GM12878 (cell line): ENCODE measurements around the gene TBKBP1. TPM values are rescaled to one million over a fixed set of nuclear protein-coding genes. Genes with fewer than 3 reads are reported as not detected.
A peak's percentile ranks its signal among the peaks of the same experiment; 100 is the strongest.

Experiments used
- BACH1 ChIP-seq: fragments of 450-650 bp; IDR thresholded peaks from 2 replicates; pipeline ENCODE4 v1.6.1; 2017; ENCODE audit warnings: mild to moderate bottlenecking, borderline replicate concordance
- BHLHE40 ChIP-seq, 2 experiments: fragments of 450-650 bp in 1 of 2; IDR thresholded peaks; 2 replicates each; pipeline ENCODE4 v1.6.1; 2011 to 2017; ENCODE audit warnings: low read depth in 2 of 2, borderline replicate concordance in 1 of 2, improper control_type of control experiment in 1 of 2, low read length in 1 of 2, mild to moderate bottlenecking in 1 of 2
- IKZF1 ChIP-seq: fragments of 450-650 bp; conservative IDR thresholded peaks from 2 replicates; pipeline ENCODE4 v1.6.1; 2017; ENCODE audit warnings: antibody characterized with exemption, mild to moderate bottlenecking
- LARP7 ChIP-seq: fragments of 450-650 bp; IDR thresholded peaks from 2 replicates; pipeline ENCODE4 v1.6.1; 2017; ENCODE audit warnings: mild to moderate bottlenecking
- MEF2B ChIP-seq: fragments of 450-650 bp; IDR thresholded peaks from 2 replicates; pipeline ENCODE4 v1.6.1; 2018; ENCODE audit warnings: mild to moderate bottlenecking, moderate library complexity; ENCODE audit not compliant: partially characterized antibody, poor library complexity, severe bottlenecking
- RUNX3 ChIP-seq: IDR thresholded peaks from 2 replicates; pipeline ENCODE4 v1.6.1; 2012; ENCODE audit warnings: low read length, inconsistent platforms
- SMARCA5 ChIP-seq: fragments of 450-650 bp; IDR thresholded peaks from 2 replicates; pipeline ENCODE4 v1.6.1; 2017; ENCODE audit warnings: mild to moderate bottlenecking
- STAT3 ChIP-seq: IDR thresholded peaks from 2 replicates; pipeline ENCODE4 v1.6.1; 2011; ENCODE audit warnings: low read depth, low read length, improper control_type of control experiment
- ZNF687 ChIP-seq: fragments of 450-650 bp; IDR thresholded peaks from 2 replicates; pipeline ENCODE4 v1.6.1; 2017; ENCODE audit warnings: mild to moderate bottlenecking, moderate library complexity
- polyA plus RNA-seq, 11 experiments: library from polyadenylated mRNA; depleted of rRNA in 4 of 11; unstranded in 6 of 11; stranded (reverse) in 5 of 11; fragments of >200 nt; fragmentation: Nextera tagmentation in 4 of 11; fragmentation: Illumina TruSeq in 1 of 11; extraction: Ambion mirVana in 4 of 11; extraction: Trizol in 1 of 11; gene quantifications; 1 replicate in 1 of 11; 2 replicates in 10 of 11; pipeline versions ENCODE4 v1.2.1 to v1.2.3, GENCODE V29; 2011 to 2016; ENCODE audit warnings: inconsistent platforms in 2 of 11, missing spikeins in 2 of 11, low read depth in 1 of 11
- total RNA-seq, 4 experiments: library from RNA; depleted of rRNA in 3 of 4; stranded (reverse); fragments of >200 nt in 3 of 4; fragmentation: Illumina TruSeq in 1 of 4; extraction: Trizol in 1 of 4; gene quantifications; 2 replicates each; pipeline versions ENCODE4 v1.2.1 to v1.2.3, GENCODE V29; 2013 to 2021
- TF ChIP-seq, protein P1 (sequence below): fragments of 450-650 bp; formaldehyde crosslinking; IDR thresholded peaks from 2 replicates; pipeline ENCODE4 v1.5.0; 2022; ENCODE audit warnings: mild to moderate bottlenecking, missing genetic modification characterization

Gene TBKBP1
- total and polyA plus RNA-seq, 10 of the 15 experiments (the other 5 are each of a cell fraction or from before 2014, with no cell fraction given), result 0.11 to 2.7 (median 0.74) TPM; not detected in 3

- TF ChIP-seq ZNF687 (no peak), LARP7 (peak; percentile 27; the same call in 1 of the 2 replicates), BHLHE40 (IDR thresholded peaks at IDR 0.05; ENCODE audit: borderline replicate concordance in 1 of 2, low read depth in 2 of 2, low read length in 1 of 2) (peak in 1 of 2 experiments; percentile 39; a peak in 1 of 4 replicates), IKZF1 (peak; percentile 36; the same call in 1 of the 2 replicates), SMARCA5 (no peak), STAT3 (no peak), MEF2B (no peak), RUNX3 (peak; percentile 43), BACH1 (peak; percentile 61; the same call in 1 of the 2 replicates)
- TF ChIP-seq, protein P1, sequence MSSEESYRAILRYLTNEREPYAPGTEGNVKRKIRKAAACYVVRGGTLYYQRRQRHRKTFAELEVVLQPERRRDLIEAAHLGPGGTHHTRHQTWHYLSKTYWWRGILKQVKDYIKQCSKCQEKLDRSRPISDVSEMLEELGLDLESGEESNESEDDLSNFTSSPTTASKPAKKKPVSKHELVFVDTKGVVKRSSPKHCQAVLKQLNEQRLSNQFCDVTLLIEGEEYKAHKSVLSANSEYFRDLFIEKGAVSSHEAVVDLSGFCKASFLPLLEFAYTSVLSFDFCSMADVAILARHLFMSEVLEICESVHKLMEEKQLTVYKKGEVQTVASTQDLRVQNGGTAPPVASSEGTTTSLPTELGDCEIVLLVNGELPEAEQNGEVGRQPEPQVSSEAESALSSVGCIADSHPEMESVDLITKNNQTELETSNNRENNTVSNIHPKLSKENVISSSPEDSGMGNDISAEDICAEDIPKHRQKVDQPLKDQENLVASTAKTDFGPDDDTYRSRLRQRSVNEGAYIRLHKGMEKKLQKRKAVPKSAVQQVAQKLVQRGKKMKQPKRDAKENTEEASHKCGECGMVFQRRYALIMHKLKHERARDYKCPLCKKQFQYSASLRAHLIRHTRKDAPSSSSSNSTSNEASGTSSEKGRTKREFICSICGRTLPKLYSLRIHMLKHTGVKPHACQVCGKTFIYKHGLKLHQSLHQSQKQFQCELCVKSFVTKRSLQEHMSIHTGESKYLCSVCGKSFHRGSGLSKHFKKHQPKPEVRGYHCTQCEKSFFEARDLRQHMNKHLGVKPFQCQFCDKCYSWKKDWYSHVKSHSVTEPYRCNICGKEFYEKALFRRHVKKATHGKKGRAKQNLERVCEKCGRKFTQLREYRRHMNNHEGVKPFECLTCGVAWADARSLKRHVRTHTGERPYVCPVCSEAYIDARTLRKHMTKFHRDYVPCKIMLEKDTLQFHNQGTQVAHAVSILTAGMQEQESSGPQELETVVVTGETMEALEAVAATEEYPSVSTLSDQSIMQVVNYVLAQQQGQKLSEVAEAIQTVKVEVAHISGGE, result no peak
Observed at GRCh38 chr17:47693731-47694580, at the start of gene TBKBP1 (continued).
